Measurements from ENCODE around the gene CUEDC1. TPM values are rescaled to one million over a fixed set of nuclear protein-coding genes. Genes with fewer than 3 reads are reported as not detected.
A peak's percentile ranks its signal among the peaks of the same experiment; 100 is the strongest.

Gene CUEDC1, protein sequence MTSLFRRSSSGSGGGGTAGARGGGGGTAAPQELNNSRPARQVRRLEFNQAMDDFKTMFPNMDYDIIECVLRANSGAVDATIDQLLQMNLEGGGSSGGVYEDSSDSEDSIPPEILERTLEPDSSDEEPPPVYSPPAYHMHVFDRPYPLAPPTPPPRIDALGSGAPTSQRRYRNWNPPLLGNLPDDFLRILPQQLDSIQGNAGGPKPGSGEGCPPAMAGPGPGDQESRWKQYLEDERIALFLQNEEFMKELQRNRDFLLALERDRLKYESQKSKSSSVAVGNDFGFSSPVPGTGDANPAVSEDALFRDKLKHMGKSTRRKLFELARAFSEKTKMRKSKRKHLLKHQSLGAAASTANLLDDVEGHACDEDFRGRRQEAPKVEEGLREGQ
- 0.37 TPM in 1 of 2 replicates, not detected in the other for total RNA-seq

DNA sequence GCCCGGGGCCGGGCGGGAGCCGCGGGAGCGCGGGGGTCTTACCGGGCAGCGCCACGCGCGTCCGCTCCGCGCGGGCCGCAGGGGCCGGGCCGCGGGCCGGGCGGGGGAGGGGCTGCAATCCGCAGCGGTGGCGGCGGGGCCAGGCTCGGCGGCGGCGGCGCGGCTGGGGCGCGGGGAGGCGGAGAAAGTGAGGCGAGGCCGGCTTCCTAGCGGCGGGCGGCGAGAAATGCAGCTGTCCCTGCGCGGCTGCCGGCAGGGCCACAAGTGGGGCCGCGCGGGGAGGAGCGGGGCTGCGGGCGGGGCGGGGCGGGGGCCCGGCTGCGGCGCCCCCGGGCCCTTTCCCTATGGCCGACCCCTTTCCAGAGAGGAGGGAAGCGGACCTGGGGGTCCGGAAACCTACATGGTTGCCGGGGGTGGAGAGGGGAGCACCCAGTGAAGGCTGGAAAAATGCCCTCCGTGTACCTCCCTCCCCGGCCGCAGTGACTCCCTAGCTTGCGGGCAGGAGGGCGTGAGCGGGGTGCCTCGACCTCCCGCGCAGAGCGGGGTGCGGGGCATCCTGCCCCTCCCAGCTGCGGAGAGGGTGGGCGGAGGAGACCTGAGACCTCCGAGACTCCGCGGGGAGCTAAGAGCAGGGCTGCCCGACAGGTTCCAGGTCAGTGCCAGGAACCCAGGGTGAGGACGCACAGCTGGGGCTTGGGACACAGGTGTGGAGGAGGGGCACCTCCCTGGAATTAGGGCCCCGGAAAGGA, at the start of gene CUEDC1:
Gene CUEDC1, minus strand, starts transcription at position 230 of the 749 bp plus-strand sequence. CDS start 69,848 bp downstream, outside the sequence.
- peaks cover 28% of the 10 kb centered on the region for H3K4me1 Mint-ChIP-seq (ENCODE audit: low read depth)

DNA sequence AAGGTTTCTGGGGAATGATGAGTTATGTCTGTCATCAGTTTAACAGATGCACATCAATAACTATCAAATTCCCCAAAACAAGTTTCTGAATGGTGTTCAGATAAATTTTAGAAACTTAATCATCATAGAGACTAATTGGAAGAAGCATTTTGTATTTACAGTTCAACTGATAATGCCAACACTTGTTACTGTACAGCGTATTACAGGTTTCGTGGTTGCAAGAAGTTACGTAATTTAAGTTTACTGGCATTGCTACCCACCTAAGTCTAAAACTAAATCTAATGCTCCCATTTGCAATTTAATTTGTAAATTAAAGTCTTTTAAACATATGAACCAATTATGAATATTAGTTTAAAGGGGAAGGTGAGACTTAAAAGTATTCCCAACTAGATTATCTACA, 48.8 kb upstream of the CUEDC1 start:
- no peaks in the 10 kb centered on the region for H3K9me3 Mint-ChIP-seq
- intact Hi-C loops (cut with micrococcal nuclease), result loop anchor here (10.0 kb wide), 1 partner anchor 1169 kb away; the partner anchor contains the start of genes C17orf67 and DGKE
- H3K4me1 Mint-ChIP-seq (ENCODE audit: low read depth), result peaks cover 74% of the 10 kb centered on the region
- peaks cover 54% of the 10 kb centered on the region for H3K36me3 Mint-ChIP-seq (ENCODE audit: low read depth)
- DNase-seq (ENCODE audit: low spot score), result no peak
- H3K27ac Mint-ChIP-seq, result no peak overlapping the region
- H3K4me3 Mint-ChIP-seq, result peak overlapping the region; percentile 59
- H3K27me3 Mint-ChIP-seq (ENCODE audit: insufficient read depth), result no peaks in the 10 kb centered on the region

More for the DNA sequence above, at the start of gene CUEDC1:
- intact Hi-C loops (cut with micrococcal nuclease), result loop anchor here (5.0 kb wide), 1 partner anchor 53 kb away; no protein-coding TSS in a partner anchor
- H3K9me3 Mint-ChIP-seq, result no peaks in the 10 kb centered on the region
- H3K36me3 Mint-ChIP-seq (ENCODE audit: low read depth), result no peaks in the 10 kb centered on the region
- H3K27me3 Mint-ChIP-seq (ENCODE audit: insufficient read depth), result peaks cover 55% of the 10 kb centered on the region
- no peak within 1 kb of the TSS for H3K27ac Mint-ChIP-seq
- H3K4me3 Mint-ChIP-seq, result peak within 1 kb of the TSS; percentile 45
- DNase-seq (ENCODE audit: low spot score), result peak; percentile 59

DNA sequence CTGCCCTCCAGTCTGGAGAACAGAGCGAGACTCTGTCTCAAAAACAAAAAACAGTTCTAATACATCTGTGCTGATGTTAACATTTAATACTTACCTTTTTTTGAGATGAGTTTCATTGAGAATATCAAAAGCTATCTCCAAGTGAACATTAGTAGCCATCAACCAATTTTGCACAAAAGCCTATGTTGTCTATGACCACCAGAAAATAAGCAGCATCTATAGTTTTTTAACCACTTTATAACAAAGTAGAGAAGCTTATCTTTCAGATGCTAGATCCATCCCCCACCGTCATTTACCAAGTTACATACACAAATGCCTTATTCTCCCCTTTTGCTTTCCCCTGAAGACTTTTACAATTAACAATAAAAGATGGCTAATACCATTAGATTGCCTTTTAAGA, 47.8 kb upstream of the CUEDC1 start:
- H3K4me1 Mint-ChIP-seq (ENCODE audit: low read depth), result peaks cover 69% of the 10 kb centered on the region
- H3K27ac Mint-ChIP-seq, result peak overlapping the region; percentile 21
- no peaks in the 10 kb centered on the region for H3K9me3 Mint-ChIP-seq
- H3K36me3 Mint-ChIP-seq (ENCODE audit: low read depth), result peaks cover 57% of the 10 kb centered on the region
- H3K27me3 Mint-ChIP-seq (ENCODE audit: insufficient read depth), result no peaks in the 10 kb centered on the region
- peak overlapping the region; percentile 37 for H3K4me3 Mint-ChIP-seq
- no peak for DNase-seq (ENCODE audit: low spot score)
- intact Hi-C loops (cut with micrococcal nuclease), result loop anchor here (1.0 to 10.0 kb wide), 2 partner anchors 8 to 1168 kb away; partner anchors contain the start of genes C17orf67 and DGKE

DNA sequence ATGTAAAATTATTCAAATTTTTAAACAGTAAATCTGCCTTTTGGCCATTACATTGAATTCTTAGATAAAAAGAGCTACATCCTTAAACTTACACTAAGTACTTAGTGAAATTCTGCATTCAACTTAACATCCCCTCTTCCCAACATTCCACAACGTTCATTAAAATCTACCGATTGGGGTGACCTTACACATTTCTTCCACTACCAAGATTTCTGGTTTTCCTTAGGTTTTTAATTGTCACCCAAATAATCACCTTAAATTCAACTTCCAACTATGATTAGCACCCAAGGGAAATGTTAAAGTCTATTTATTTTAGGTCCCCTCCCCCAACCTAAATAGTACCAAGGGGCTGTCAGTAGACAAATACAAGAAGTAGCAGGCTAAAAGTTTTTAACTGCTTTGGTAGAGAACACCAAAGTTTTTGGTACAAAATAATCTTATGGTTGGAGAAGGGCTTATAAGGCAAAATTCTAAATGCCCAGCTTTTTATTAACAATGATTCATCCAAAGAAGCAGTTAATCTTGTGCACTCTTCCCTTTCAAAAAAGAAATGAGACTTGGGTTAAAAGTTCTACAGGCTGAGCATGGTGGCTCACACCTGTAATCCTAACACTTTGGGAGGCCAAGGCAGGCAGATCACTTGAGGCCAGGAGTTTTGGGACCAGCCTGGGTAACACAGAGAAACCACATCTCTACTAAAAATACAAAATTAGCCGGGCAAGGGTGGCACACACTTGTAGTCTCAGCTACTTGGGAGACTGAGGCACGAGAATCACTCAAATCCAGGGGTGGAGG, 47.1 kb upstream of the CUEDC1 start:
- H3K36me3 Mint-ChIP-seq (ENCODE audit: low read depth), result peaks cover 59% of the 10 kb centered on the region
- H3K27ac Mint-ChIP-seq, result no peak overlapping the region
- no peaks in the 10 kb centered on the region for H3K27me3 Mint-ChIP-seq (ENCODE audit: insufficient read depth)
- DNase-seq (ENCODE audit: low spot score), result no peak
- H3K9me3 Mint-ChIP-seq, result no peaks in the 10 kb centered on the region
- intact Hi-C loops (cut with micrococcal nuclease), result loop anchor here (10.0 kb wide), 1 partner anchor 1168 kb away; the partner anchor contains the start of genes C17orf67 and DGKE
- H3K4me1 Mint-ChIP-seq (ENCODE audit: low read depth), result peaks cover 65% of the 10 kb centered on the region
- peak overlapping the region; percentile 46 for H3K4me3 Mint-ChIP-seq

DNA sequence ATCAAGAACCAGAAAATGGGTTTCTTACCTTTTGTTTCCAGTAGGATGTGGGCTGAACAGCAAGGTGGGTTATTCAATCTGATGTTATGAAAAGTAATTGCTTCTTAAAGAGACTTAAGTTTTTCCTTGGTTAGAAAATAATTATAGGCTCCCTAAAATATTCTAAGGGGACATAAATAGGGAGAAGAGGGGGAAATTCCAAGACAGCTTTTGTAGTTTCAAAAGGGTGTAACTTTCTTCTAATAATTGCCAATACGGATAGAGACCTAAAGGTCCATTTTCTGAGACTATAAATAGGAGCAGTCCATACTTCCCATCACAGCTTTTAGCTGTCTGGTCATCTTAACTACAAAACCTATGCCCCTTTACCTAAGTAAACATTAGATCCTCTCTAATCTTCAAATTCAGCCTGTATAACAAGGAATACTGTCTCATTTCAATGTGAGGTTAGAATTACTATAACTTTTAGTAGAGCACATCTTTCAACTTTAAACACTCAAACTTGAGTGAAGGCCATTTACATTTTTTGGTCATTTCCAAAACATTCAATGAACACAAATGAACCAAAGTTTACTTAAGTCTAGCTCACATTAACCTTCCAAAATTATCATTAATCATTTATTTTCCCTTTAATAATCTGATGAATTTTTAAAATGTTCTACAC, 46.4 kb upstream of the CUEDC1 start:
- H3K4me1 Mint-ChIP-seq (ENCODE audit: low read depth), result peaks cover 70% of the 10 kb centered on the region
- H3K9me3 Mint-ChIP-seq, result no peaks in the 10 kb centered on the region
- H3K36me3 Mint-ChIP-seq (ENCODE audit: low read depth), result peaks cover 62% of the 10 kb centered on the region
- no peaks in the 10 kb centered on the region for H3K27me3 Mint-ChIP-seq (ENCODE audit: insufficient read depth)
- no peak overlapping the region for H3K4me3 Mint-ChIP-seq
- DNase-seq (ENCODE audit: low spot score), result no peak
- H3K27ac Mint-ChIP-seq, result no peak overlapping the region
- intact Hi-C loops (cut with micrococcal nuclease), result loop anchor here (10.0 kb wide), 1 partner anchor 1167 kb away; the partner anchor contains the start of genes C17orf67 and DGKE

DNA sequence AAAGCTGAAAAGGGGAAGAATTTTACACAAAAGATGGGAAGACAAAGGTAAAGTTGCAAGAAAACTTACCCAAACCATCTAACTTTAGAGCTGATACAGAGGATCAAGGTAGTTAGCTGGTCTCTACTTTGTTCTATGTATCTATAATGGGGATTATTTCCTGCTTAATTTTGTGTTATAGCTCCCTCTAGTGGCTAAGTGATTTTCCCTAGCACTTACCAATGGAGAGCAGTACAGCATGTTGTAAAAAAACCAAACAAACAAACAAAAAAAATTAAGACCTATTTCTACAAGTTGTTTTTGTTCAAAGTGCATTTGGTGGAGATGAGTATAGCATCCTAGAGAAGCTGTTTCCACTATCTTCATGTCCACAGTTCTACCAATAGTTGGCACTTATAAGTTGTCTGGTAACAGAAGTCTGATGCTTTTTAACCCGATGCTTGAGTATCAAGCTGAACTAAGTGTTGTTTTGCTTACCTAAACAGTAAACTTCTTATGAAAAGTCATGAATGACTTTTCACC, 44.3 kb upstream of the CUEDC1 start:
- H3K27me3 Mint-ChIP-seq (ENCODE audit: insufficient read depth), result no peaks in the 10 kb centered on the region
- peaks cover 64% of the 10 kb centered on the region for H3K4me1 Mint-ChIP-seq (ENCODE audit: low read depth)
- peak overlapping the region; percentile 34 for H3K4me3 Mint-ChIP-seq
- peaks cover 48% of the 10 kb centered on the region for H3K36me3 Mint-ChIP-seq (ENCODE audit: low read depth)
- no peaks in the 10 kb centered on the region for H3K9me3 Mint-ChIP-seq
- no peak for DNase-seq (ENCODE audit: low spot score)
- peak overlapping the region; percentile 52 for H3K27ac Mint-ChIP-seq
- intact Hi-C loops (cut with micrococcal nuclease), result loop anchor here (1.0 to 10.0 kb wide), 7 partner anchors 11 to 1165 kb away; partner anchors contain the start of genes C17orf67, DGKE and VEZF1

DNA sequence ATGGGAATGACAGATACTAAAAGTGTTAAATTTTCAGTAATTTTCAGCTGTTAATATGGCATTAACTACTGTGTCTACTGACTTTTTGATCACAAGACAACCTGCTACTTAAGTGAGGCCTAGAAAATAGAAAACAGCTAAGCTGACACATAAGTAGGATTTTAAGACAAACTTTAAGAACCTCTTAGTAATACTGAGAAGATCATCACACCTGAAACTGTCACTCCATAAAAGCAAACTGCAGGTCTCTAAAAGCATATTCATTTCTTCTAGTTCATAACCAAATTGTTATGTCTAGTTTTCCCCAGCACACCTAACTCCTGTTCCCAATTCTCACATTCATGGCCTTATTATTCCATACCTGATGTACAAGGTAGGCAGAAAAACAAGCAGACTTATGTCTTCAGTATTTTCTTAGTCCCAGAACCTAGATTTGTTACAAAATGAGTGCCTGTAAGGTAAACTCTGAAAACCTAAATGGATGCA, 43.8 kb upstream of the CUEDC1 start:
- H3K36me3 Mint-ChIP-seq (ENCODE audit: low read depth), result peaks cover 46% of the 10 kb centered on the region
- peak overlapping the region; percentile 34 for H3K4me3 Mint-ChIP-seq
- H3K27ac Mint-ChIP-seq, result peak overlapping the region; percentile 52
- H3K9me3 Mint-ChIP-seq, result no peaks in the 10 kb centered on the region
- intact Hi-C loops (cut with micrococcal nuclease), result loop anchor here (1.0 to 5.0 kb wide), 6 partner anchors 11 to 867 kb away; partner anchors contain the start of gene VEZF1
- no peaks in the 10 kb centered on the region for H3K27me3 Mint-ChIP-seq (ENCODE audit: insufficient read depth)
- DNase-seq (ENCODE audit: low spot score), result no peak
- H3K4me1 Mint-ChIP-seq (ENCODE audit: low read depth), result peaks cover 65% of the 10 kb centered on the region

DNA sequence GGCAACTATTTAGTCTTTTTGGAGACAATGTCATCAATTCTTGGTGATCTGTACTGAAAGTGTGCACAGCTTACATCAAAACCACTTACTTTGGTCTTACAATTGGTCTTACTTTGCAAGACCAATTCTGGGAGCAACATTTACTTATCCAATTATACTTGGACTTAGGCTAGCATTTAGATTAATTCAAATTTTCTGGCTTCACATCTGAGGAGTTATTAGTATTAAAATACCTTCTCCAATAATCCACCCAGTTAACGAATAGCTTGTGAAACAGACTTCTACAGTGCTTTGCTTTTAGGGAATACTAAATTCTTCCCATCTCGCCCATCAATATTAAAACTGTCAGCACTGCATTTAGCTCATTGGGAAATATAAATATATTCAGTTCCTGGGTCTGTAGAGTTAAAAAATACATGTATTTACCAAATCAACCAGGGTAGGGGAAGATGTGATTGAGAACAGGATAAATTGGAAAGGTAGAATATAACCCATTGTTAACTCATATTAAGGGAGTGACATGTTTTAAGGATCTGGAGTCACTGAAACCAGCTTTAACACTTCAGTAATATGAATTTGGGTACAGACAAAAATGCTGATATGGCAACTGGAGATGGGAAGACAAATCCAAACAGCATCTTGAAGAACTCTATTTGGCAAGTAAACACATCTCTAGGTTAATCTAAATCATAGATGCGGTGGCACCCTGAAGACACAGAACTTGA, 42.0 kb upstream of the CUEDC1 start:
- intact Hi-C loops (cut with micrococcal nuclease), result loop anchor here (5.0 kb wide), 1 partner anchor 865 kb away; no protein-coding TSS in a partner anchor
- no peak for DNase-seq (ENCODE audit: low spot score)

DNA sequence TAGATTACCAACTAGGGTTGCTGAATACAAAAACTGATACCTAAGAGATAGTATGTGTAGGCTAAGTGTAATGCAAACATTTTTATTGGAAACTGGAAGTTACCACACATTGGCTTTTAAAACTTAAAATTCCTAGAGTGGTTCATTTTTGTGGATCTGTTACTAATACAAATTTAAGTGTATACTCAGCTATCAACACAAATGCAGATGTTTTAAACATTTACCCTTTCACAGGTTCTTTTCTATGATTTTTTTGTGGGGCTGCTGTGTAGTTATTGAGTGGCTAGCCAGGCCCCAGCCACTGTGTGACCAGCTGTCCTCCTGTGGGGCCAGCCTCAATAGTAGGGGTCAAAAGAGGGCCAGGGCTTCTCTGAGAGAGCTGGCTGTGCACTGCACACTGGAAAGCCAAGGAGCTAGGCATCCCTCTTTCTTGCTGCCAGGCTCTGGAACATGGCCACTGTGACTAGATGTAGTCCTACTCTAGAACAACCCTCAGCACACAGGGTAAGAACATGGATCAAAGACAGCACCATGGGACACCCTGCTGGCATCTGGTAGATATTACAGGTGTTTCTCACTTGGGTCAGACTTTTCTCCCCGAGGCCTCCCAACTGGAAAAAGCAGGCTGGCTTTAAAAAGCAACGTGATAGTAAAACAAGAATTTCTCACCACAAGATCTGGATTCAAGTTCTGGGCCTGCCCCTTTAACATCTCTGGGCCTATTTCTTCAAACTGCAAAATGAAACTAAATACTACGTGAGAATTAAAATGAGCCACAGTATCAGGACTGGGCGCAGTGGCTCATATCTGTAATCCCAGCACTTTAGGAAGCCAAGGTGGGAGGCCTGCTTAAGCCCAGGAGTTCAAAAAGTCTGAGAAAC, 40.1 kb upstream of the CUEDC1 start:
- H3K4me1 Mint-ChIP-seq (ENCODE audit: low read depth), result peaks cover 58% of the 10 kb centered on the region
- no peak overlapping the region for H3K27ac Mint-ChIP-seq
- peak; percentile 22 for DNase-seq (ENCODE audit: low spot score)
- H3K36me3 Mint-ChIP-seq (ENCODE audit: low read depth), result peaks cover 37% of the 10 kb centered on the region
- H3K4me3 Mint-ChIP-seq, result no peak overlapping the region
- intact Hi-C loops (cut with micrococcal nuclease), result loop anchor here (1.0 to 5.0 kb wide), 7 partner anchors 8 to 863 kb away; partner anchors contain the start of gene MRPS23
- H3K27me3 Mint-ChIP-seq (ENCODE audit: insufficient read depth), result no peaks in the 10 kb centered on the region
- H3K9me3 Mint-ChIP-seq, result no peaks in the 10 kb centered on the region

More for the DNA sequence above, 42.0 kb upstream of the CUEDC1 start:
- no peak overlapping the region for H3K27ac Mint-ChIP-seq
- H3K4me3 Mint-ChIP-seq, result no peak overlapping the region
- no peaks in the 10 kb centered on the region for H3K9me3 Mint-ChIP-seq
- H3K4me1 Mint-ChIP-seq (ENCODE audit: low read depth), result peaks cover 60% of the 10 kb centered on the region
- H3K36me3 Mint-ChIP-seq (ENCODE audit: low read depth), result peaks cover 39% of the 10 kb centered on the region
- no peaks in the 10 kb centered on the region for H3K27me3 Mint-ChIP-seq (ENCODE audit: insufficient read depth)

DNA sequence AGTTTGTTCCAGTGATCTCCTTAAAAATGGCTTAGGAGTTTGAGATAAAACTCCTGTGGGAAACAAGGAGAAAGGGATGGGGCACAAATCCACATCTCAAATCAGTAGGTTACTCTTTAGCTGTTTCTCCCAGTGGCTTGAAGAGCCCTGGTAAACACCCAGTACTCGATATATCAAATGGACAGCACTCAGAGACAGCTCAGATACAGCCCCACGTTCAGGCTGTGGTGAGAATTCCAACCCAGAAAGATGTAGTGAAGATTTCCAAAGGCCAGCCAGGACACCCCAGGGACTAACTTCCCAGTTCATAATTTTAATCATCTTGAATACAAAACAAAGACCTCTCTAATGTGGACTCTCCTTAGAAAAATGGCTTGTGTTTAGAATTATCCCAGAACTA, 39.2 kb upstream of the CUEDC1 start:
- Mint-ChIP-seq H3K9me3 (no peaks in the 10 kb centered on the region), H3K4me1 (ENCODE audit: low read depth) (peaks cover 60% of the 10 kb centered on the region), H3K36me3 (ENCODE audit: low read depth) (peaks cover 34% of the 10 kb centered on the region), H3K27me3 (ENCODE audit: insufficient read depth) (no peaks in the 10 kb centered on the region), H3K4me3 (no peak overlapping the region), H3K27ac (no peak overlapping the region)
- DNase-seq (ENCODE audit: low spot score), result no peak
- intact Hi-C loops (cut with micrococcal nuclease), result loop anchor here (2.0 kb wide), 1 partner anchor 144 kb away; the partner anchor contains the start of gene MRPS23
